Tibial artery (tissue), 4 donors: ENCODE measurements around the gene HIBADH.

Source experiments
- DNase-seq, 2 donors: peaks; one replicate each; pipeline ENCODE4 v3.0.0-alpha.2; 2019
- H3K27ac ChIP-seq, 2 donors: fragments of 200-600 bp; sonication (generic) in 1 of 2; 1 replicate in 1 of 2; 2 replicates in 1 of 2; pipeline ENCODE4 v1.5.1; 2018 to 2019; ENCODE audit warnings: mild to moderate bottlenecking in 1 of 2
- H3K27me3 ChIP-seq, 2 donors: fragments of 200-600 bp; sonication (generic) in 1 of 2; one replicate each; pipeline versions ENCODE4 v1.5.1 to v1.6.0; 2016 to 2019
- H3K36me3 ChIP-seq, 3 donors: fragments of 200-600 bp; sonication (generic) in 2 of 3; one replicate each; pipeline ENCODE4 v1.5.1; 2016 to 2019; ENCODE audit warnings: mild to moderate bottlenecking in 2 of 3
- H3K4me1 ChIP-seq, 4 donors: fragments of 200-600 bp; sonication (generic) in 2 of 4; 1 replicate in 3 of 4; 2 replicates in 1 of 4; pipeline ENCODE4 v1.5.1; 2016 to 2019
- H3K4me3 ChIP-seq, 2 donors: fragments of 200-600 bp; sonication (generic) in 1 of 2; 1 replicate in 1 of 2; 2 replicates in 1 of 2; pipeline ENCODE4 v1.5.1; 2018 to 2019; ENCODE audit warnings: mild to moderate bottlenecking in 2 of 2
- H3K9me3 ChIP-seq, 3 donors: fragments of 200-600 bp; sonication (generic) in 1 of 3; one replicate each; pipeline ENCODE4 v1.5.1; 2016 to 2019
- CTCF ChIP-seq, 2 experiments: fragments of 200-600 bp in 1 of 2; fragments of 450-650 bp in 1 of 2; IDR thresholded peaks; one replicate each; pipeline ENCODE4 v1.5.1; 2017 to 2019; ENCODE audit warnings: antibody characterized with exemption in 2 of 2, mild to moderate bottlenecking in 1 of 2, moderate library complexity in 1 of 2
- intact Hi-C: fragments of 100-400 bp; cut with DNase I; formaldehyde crosslinking; loops from one replicate; pipeline ENCODE4 v1.15.0; 2023; ENCODE audit warnings: low total_unique reads

Gene HIBADH

DNA sequence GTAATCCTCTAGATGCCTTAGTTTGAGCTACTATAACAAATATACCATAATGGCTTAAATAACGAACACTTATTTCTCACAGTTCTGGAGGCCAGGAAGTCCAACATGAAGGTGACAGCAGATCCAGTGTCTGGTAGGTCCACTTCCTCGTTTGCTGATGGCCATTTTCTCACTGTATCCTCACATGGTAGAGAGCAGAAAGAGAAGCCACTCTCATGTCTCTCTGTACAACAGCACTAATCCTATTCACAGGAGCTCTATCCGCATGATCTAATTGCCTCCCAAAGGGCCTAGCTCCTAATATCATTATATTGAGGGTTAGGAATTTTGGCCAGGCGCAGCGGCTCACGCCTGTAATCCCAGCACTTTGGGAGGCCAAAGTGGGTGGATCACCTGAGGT is 10.2 kb downstream of the HIBADH start:
- intact Hi-C loops = no loop called here
- Histone ChIP-seq H3K36me3 (peaks cover 4 to 13% (median 6%) of the 10 kb centered on the region in 3 donors), H3K4me3 (no peak overlapping the region), H3K9me3 (no peaks in the 10 kb centered on the region), H3K4me1 (no peaks in the 10 kb centered on the region), H3K27ac (no peak overlapping the region), H3K27me3 (no peaks in the 10 kb centered on the region)
- TF ChIP-seq CTCF (IDR thresholded peaks at IDR 0.05) = no peak
- no peak for DNase-seq

- DNase-seq = no peak
- intact Hi-C loops = no loop called here
- Histone ChIP-seq H3K4me1 (no peaks in the 10 kb centered on the region), H3K36me3 (peaks cover 4 to 19% (median 10%) of the 10 kb centered on the region in 3 donors), H3K9me3 (no peaks in the 10 kb centered on the region), H3K27me3 (no peaks in the 10 kb centered on the region), H3K4me3 (no peak overlapping the region), H3K27ac (no peak overlapping the region)
- TF ChIP-seq CTCF (IDR thresholded peaks at IDR 0.05) = no peak
Measured at GRCh38 chr7:27651702-27652101, 11.0 kb downstream of the HIBADH start.

DNA sequence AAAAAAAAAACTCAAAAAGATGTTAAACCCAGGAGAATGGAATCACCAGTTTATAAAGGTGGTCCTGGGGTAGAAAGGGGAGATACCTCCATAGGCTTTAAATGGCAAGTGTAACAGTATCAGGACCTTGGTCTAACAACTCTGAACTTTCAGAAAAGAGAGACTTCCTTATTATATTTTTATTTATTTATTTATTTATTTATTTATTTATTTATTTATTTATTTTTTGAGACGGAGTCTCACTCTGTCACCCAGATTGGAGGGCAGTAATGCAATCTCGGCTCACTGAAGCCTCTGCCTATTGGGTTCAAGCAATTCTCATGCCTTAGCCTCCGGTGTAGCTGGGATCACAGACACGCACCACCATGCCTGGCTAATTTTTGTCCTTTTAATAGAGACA is 12.4 kb downstream of the HIBADH start:
- no peak for TF ChIP-seq CTCF (IDR thresholded peaks at IDR 0.05)
- no peaks in the 10 kb centered on the region for H3K27me3 ChIP-seq
- intact Hi-C loops = no loop called here
- no peak overlapping the region for H3K4me3 ChIP-seq
- peaks cover 4 to 19% (median 11%) of the 10 kb centered on the region in 3 donors for H3K36me3 ChIP-seq
- H3K9me3 ChIP-seq = no peaks in the 10 kb centered on the region
- DNase-seq = no peak
- no peaks in the 10 kb centered on the region for H3K4me1 ChIP-seq
- no peak overlapping the region for H3K27ac ChIP-seq

DNA sequence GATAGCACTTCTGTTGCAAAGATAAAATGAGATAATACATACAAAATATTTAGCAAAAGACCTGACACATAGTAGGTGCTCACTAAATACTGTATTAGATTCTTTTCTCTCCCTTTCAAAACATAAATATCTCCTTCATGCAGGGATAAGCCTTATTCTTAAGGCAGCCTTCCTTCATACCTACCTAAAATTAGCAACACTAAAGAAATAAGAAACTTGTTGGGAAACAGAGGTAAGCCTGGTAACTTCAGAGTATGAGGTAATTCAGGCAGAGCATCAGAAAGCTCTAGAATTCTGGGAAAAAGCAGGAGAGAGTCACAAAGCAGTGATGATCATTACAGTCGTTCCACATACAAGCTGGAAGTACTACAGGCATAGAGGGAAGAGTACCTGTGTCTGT is 15.2 kb downstream of the HIBADH start:
- Histone ChIP-seq H3K27me3 (no peaks in the 10 kb centered on the region), H3K4me3 (no peak overlapping the region), H3K36me3 (peaks cover 4 to 19% (median 11%) of the 10 kb centered on the region in 3 donors), H3K9me3 (no peaks in the 10 kb centered on the region), H3K27ac (no peak overlapping the region), H3K4me1 (no peaks in the 10 kb centered on the region)
- DNase-seq = no peak
- no peak for TF ChIP-seq CTCF (IDR thresholded peaks at IDR 0.05)
- intact Hi-C loops = no loop called here

DNA sequence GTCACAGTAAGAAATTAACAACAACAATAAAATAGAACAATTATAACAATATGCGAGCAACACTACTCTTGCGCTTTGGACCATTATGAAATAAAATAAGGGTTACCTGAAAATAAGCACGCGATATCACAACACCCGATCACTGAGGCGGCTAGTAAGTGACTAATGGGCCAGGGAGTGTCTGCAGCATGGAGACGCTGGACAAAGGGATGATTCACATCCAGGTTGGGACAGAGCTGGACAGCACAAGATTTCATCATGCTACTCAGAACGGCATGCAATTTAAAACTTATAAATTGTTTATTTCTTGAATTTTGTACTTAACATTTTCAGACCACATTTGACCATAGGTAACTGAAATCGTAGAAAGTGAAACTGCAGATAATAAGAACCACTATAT is 15.6 kb downstream of the HIBADH start:
- DNase-seq = no peak
- no peak overlapping the region for H3K4me3 ChIP-seq
- no peak overlapping the region for H3K27ac ChIP-seq
- intact Hi-C loops = no loop called here
- peaks cover 4 to 19% (median 11%) of the 10 kb centered on the region in 3 donors for H3K36me3 ChIP-seq
- no peaks in the 10 kb centered on the region for H3K9me3 ChIP-seq
- peaks cover 0 to under 1% (median 0%) of the 10 kb centered on the region in 4 donors for H3K4me1 ChIP-seq
- TF ChIP-seq CTCF (IDR thresholded peaks at IDR 0.05) = no peak
- H3K27me3 ChIP-seq = no peaks in the 10 kb centered on the region

- intact Hi-C loops = no loop called here
- H3K36me3 ChIP-seq = peaks cover 0 to 5% (median 5%) of the 10 kb centered on the region in 3 donors
- peak overlapping the region in 1 of 2 donors; percentile 14 for H3K27ac ChIP-seq
- DNase-seq = no peak
- H3K9me3 ChIP-seq = no peaks in the 10 kb centered on the region
- TF ChIP-seq CTCF (IDR thresholded peaks at IDR 0.05) = no peak
- H3K4me3 ChIP-seq = no peak overlapping the region
- no peaks in the 10 kb centered on the region for H3K27me3 ChIP-seq
- peaks cover 0 to 15% (median 7%) of the 10 kb centered on the region in 4 donors for H3K4me1 ChIP-seq
Measured at GRCh38 chr7:27642271-27642670, 20.4 kb downstream of the HIBADH start.
